MM.1S (cell line): ENCODE measurements around the gene PTPN13.

ENCODE experiments used
- EZH2 ChIP-seq: fragments of 300-600 bp; sonication (generic); optimal IDR thresholded peaks from 2 replicates; pipeline ENCODE3; 2017; ENCODE audit warnings: low read depth, mild to moderate bottlenecking, antibody characterized with exemption, low read length, mixed read lengths
- EZH2phosphoT487 ChIP-seq: fragments of 300-600 bp; sonication (generic); IDR thresholded peaks from 2 replicates; pipeline ENCODE4 v1.6.1; 2018; ENCODE audit warnings: antibody characterized with exemption, low read length
- TF ChIP-seq, protein P1 (sequence below): fragments of 300-600 bp; sonication (generic); IDR thresholded peaks from 2 replicates; pipeline ENCODE4 v1.5.1; 2016; ENCODE audit warnings: antibody characterized with exemption, low read length, mixed read lengths

DNA sequence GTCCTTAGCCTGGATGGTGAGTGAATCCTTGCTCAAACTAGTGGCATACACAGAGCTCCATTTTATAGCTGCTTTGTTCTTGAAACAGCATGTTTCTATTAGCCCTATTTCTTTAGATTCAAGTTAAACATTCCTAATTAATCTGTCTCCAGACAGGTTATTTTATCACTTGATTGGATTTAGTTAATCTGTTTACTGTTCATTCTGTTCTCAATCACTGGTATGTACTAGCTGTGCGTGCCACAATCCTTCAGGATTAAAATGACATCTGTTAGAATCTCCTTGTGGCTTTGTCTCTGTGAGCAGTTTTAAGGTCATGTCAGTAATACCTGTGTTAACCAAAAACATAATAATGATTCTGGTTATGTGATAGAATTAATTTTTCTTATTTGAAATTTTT lies 36.5 kb downstream of the PTPN13 start:
- TF ChIP-seq, protein P1, sequence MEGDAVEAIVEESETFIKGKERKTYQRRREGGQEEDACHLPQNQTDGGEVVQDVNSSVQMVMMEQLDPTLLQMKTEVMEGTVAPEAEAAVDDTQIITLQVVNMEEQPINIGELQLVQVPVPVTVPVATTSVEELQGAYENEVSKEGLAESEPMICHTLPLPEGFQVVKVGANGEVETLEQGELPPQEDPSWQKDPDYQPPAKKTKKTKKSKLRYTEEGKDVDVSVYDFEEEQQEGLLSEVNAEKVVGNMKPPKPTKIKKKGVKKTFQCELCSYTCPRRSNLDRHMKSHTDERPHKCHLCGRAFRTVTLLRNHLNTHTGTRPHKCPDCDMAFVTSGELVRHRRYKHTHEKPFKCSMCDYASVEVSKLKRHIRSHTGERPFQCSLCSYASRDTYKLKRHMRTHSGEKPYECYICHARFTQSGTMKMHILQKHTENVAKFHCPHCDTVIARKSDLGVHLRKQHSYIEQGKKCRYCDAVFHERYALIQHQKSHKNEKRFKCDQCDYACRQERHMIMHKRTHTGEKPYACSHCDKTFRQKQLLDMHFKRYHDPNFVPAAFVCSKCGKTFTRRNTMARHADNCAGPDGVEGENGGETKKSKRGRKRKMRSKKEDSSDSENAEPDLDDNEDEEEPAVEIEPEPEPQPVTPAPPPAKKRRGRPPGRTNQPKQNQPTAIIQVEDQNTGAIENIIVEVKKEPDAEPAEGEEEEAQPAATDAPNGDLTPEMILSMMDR, result no peak
- TF ChIP-seq EZH2, result no peak
- TF ChIP-seq EZH2phosphoT487, result no peak
